ENCODE results near the gene TNNI2. TPM values are rescaled to one million over a fixed set of nuclear protein-coding genes. Genes with fewer than 3 reads are reported as not detected.

The TNNI2 gene
- polyA plus RNA-seq, 1 of the 3 experiments (the other 2 are of a cell fraction) = not detected

GRCh38 chr11:1840780-1841480 is 2.1 kb downstream of the TNNI2 start:
- Histone ChIP-seq H3K27ac (ENCODE audit: low read depth in 2 of 2, low read length in 1 of 2) (no peak overlapping the region), H3K4me3 (ENCODE audit: low read depth in 2 of 2, low read length in 1 of 2) (no peak overlapping the region), H3K27me3 (ENCODE audit: insufficient read depth) (no peaks in the 10 kb centered on the region), H3K9ac (no peak overlapping the region), H3K9me3 (no peaks in the 10 kb centered on the region), H3K79me2 (ENCODE audit: insufficient read depth) (no peaks in the 10 kb centered on the region), H2AFZ (ENCODE audit: low read depth) (no peak overlapping the region), H3K9me2 (no peaks in the 10 kb centered on the region), H3F3A (replicated peaks; ENCODE audit: insufficient read depth) (no peaks in the 10 kb centered on the region), H4K20me1 (ENCODE audit: insufficient read depth) (no peaks in the 10 kb centered on the region), H3K4me2 (no peak overlapping the region), H3K36me3 (replicated peaks in 1 of 2; ENCODE audit: control insufficient read depth in 1 of 2, insufficient read depth in 2 of 2, low read length in 1 of 2) (no peaks in the 10 kb centered on the region), H3K4me1 (ENCODE audit: control insufficient read depth in 1 of 2, insufficient read depth in 2 of 2, low read depth in 1 of 2, low read length in 1 of 2) (peaks cover 0 to 14% of the 10 kb centered on the region in 2 experiments; a peak in 1 of 4 replicates)
- WGBS (ENCODE audit: low lambda C conversion rate) = 75% methylated on average over 23 of the region's 37 CpGs
- ChIA-PET CTCF (interaction anchor here (1.2 to 20.8 kb wide), 8 partner anchors 8 to 309 kb away, joined by 3 to 478 read pairs (median 8); partner anchors contain the start of gene IGF2), POLR2A (interaction anchor here (1.2 kb wide), 1 partner anchor 156 kb away, joined by 3 read pairs; the partner anchor contains the start of gene H19)
- DNase-seq = no peak
- no peak for TF ChIP-seq SMC3 (IDR thresholded peaks at IDR 0.05; ENCODE audit: low read depth, low read length)
- TF ChIP-seq TEAD4 (IDR thresholded peaks at IDR 0.05; ENCODE audit: borderline replicate concordance, insufficient read depth) = no peak

DNA sequence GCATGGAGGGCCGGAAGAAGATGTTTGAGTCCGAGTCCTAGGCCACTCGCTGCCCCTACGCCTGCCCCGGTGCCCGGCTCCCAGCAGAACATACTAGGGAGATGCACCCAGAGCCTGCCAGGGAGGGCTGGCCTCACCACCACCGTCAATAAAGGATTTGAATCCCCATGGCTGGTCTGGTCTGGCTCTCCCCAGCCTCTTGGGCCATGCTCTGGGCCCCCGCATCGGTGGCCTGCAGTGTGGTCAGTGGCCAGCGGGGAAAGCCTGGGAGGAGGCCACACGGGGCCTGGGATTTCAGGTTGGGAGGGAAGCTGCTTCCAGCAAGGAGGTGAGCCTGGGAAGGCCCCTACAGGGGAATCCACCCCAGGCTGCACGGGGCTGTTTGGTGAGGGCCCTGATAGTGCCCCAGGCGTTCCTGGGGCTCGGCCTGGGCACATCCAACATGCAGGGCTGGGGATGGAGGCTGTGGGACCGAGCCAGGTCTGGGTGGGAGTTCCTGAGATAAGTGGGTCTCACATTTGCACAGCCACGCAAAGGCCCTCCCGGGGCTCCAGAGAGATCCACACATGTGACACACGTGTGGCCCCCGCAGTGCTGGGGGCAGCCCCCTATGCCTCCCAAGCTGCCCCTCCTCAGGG is 2.8 kb downstream of the TNNI2 start:
- no peaks in the 10 kb centered on the region for H3K36me3 ChIP-seq (replicated peaks in 1 of 2; ENCODE audit: control insufficient read depth in 1 of 2, insufficient read depth in 2 of 2, low read length in 1 of 2)
- no peaks in the 10 kb centered on the region for H3F3A ChIP-seq (replicated peaks; ENCODE audit: insufficient read depth)
- no peak overlapping the region for H3K4me2 ChIP-seq
- H3K27me3 ChIP-seq (ENCODE audit: insufficient read depth) = no peaks in the 10 kb centered on the region
- no peak for DNase-seq
- H3K9me2 ChIP-seq = no peaks in the 10 kb centered on the region
- no peaks in the 10 kb centered on the region for H3K9me3 ChIP-seq
- no peak overlapping the region for H3K4me3 ChIP-seq (ENCODE audit: low read depth in 2 of 2, low read length in 1 of 2)
- H2AFZ ChIP-seq (ENCODE audit: low read depth) = no peak overlapping the region
- H3K27ac ChIP-seq (ENCODE audit: low read depth in 2 of 2, low read length in 1 of 2) = no peak overlapping the region
- 81% methylated on average over 3 of the region's 19 CpGs for WGBS (ENCODE audit: low lambda C conversion rate)
- ChIA-PET POLR2A (interaction anchor here (1.2 kb wide), 1 partner anchor 156 kb away, joined by 3 read pairs; the partner anchor contains the start of gene H19), CTCF (interaction anchor here (0.7 to 20.8 kb wide), 10 partner anchors 8 to 335 kb away, joined by 3 to 478 read pairs (median 6); partner anchors contain the start of gene IGF2)
- peaks cover 0 to 14% of the 10 kb centered on the region in 2 experiments; a peak in 1 of 4 replicates for H3K4me1 ChIP-seq (ENCODE audit: control insufficient read depth in 1 of 2, insufficient read depth in 2 of 2, low read depth in 1 of 2, low read length in 1 of 2)
- no peaks in the 10 kb centered on the region for H3K79me2 ChIP-seq (ENCODE audit: insufficient read depth)
- H3K9ac ChIP-seq = no peak overlapping the region
- H4K20me1 ChIP-seq (ENCODE audit: insufficient read depth) = no peaks in the 10 kb centered on the region
- TF ChIP-seq RXRA (IDR thresholded peaks at IDR 0.05; ENCODE audit: borderline replicate concordance, low read depth) (no peak), CTCF (IDR thresholded peaks at IDR 0.05) (no peak), RFX5 (IDR thresholded peaks at IDR 0.05; ENCODE audit: low read length) (no peak), POLR2AphosphoS5 (IDR thresholded peaks at IDR 0.05; ENCODE audit: low read depth, low read length) (no peak), ZBTB33 (IDR thresholded peaks at IDR 0.05; ENCODE audit: borderline replicate concordance, low read depth) (no peak), REST (IDR thresholded peaks at IDR 0.05; ENCODE audit: low read depth, low read length) (no peak), GATA2 (CRISPR knock-in tag; IDR thresholded peaks at IDR 0.05) (no peak), RCOR1 (IDR thresholded peaks at IDR 0.05; ENCODE audit: low read length) (no peak), ELF1 (IDR thresholded peaks at IDR 0.05) (no peak), NRF1 (IDR thresholded peaks at IDR 0.05; ENCODE audit: low read depth, low read length) (no peak), TAF1 (IDR thresholded peaks at IDR 0.05; ENCODE audit: borderline replicate concordance, low read depth, low read length) (no peak), IRF3 (IDR thresholded peaks at IDR 0.05; ENCODE audit: low read depth, low read length) (no peak)
- TF ChIP-seq, protein P1, sequence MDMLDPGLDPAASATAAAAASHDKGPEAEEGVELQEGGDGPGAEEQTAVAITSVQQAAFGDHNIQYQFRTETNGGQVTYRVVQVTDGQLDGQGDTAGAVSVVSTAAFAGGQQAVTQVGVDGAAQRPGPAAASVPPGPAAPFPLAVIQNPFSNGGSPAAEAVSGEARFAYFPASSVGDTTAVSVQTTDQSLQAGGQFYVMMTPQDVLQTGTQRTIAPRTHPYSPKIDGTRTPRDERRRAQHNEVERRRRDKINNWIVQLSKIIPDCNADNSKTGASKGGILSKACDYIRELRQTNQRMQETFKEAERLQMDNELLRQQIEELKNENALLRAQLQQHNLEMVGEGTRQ (IDR thresholded peaks at IDR 0.05; ENCODE audit: borderline replicate concordance, low read depth, low read length) = no peak

All from SK-N-SH (cell line).